ACC112 (cell line): ENCODE data around the gene ANK3.

Experiments
- H2AFZ ChIP-seq: fragments of 200-600 bp; sonication (generic); one replicate; pipeline ENCODE4 v1.6.0; 2017; ENCODE audit warnings: antibody characterized with exemption, low read length; ENCODE audit not compliant: unreplicated experiment
- H3K27ac ChIP-seq: fragments of 200-600 bp; sonication (generic); 2 replicates; pipeline ENCODE4 v1.5.1; 2014; ENCODE audit warnings: low read depth, mild to moderate bottlenecking, antibody characterized with exemption, low read length, moderate library complexity
- H3K27me3 ChIP-seq: fragments of 200-600 bp; sonication (generic); 2 replicates; pipeline ENCODE4 v1.6.1; 2014; ENCODE audit warnings: mild to moderate bottlenecking, antibody characterized with exemption, low read length, moderate library complexity, mixed read lengths; ENCODE audit not compliant: insufficient read depth
- H3K36me3 ChIP-seq: fragments of 200-600 bp; sonication (generic); 2 replicates; pipeline ENCODE4 v1.6.1; 2016; ENCODE audit warnings: mild to moderate bottlenecking, antibody characterized with exemption, low read length, moderate library complexity, mixed read lengths; ENCODE audit not compliant: insufficient read depth
- H3K4me1 ChIP-seq: fragments of 200-600 bp; sonication (generic); one replicate; pipeline ENCODE4 v1.6.1; 2016; ENCODE audit warnings: low read length, mixed read lengths; ENCODE audit not compliant: insufficient read depth, unreplicated experiment, control insufficient read depth
- H3K4me3 ChIP-seq: fragments of 200-600 bp; sonication (generic); 2 replicates; pipeline ENCODE4 v1.5.1; 2014; ENCODE audit warnings: mild to moderate bottlenecking, low read depth, low read length
- H3K79me2 ChIP-seq: fragments of 200-600 bp; sonication (generic); one replicate; pipeline ENCODE4 v1.6.0; 2016; ENCODE audit warnings: low read length; ENCODE audit not compliant: control insufficient read depth, unreplicated experiment, insufficient read depth

ANK3 gene

DNA sequence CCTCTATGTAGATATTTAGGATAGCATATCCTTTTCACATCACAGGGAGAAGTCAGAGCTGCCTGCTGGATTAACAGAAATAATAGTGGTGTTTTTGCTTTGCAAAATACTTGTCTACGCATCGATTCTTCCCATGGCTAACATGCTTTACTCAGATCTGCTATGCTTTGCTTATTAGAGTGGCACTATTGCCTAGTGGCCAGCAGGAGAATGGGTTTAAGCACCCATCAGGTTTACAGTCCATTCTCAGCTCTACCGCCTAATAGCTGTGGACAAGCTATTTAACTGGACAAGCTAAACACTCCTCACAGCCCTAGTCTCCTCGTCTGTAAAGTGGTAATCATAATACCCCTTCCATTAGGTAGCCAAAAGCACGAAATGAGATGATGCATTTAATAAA lies 265.1 kb downstream of the ANK3 start:
- Histone ChIP-seq H3K79me2 (no peaks in the 10 kb centered on the region), H3K36me3 (no peaks in the 10 kb centered on the region), H3K4me1 (peaks cover 15% of the 10 kb centered on the region), H3K4me3 (no peak overlapping the region), H2AFZ (no peak overlapping the region), H3K27ac (no peak overlapping the region), H3K27me3 (no peaks in the 10 kb centered on the region)

DNA sequence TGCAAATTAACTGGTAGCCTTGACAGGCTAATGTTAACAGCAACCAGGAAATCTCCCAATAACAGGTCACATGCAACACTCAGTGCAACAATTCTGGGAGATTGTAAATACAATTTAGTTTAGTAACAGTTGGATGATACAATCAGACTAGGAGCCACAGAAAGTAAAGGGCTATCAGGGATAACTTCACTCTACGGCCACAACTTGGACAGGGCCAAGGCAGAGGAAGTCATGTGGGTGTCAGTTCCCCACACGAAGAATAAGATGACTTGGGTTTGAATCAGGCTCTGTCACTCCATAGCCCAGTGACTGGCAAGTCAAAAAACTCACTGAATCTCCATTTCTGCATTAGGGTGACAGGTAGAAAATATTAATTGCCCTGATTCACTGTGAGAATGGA lies 266.0 kb downstream of the ANK3 start:
- Histone ChIP-seq H2AFZ (peak overlapping the region; percentile 0), H3K79me2 (no peaks in the 10 kb centered on the region), H3K27ac (peak overlapping the region; percentile 59)

DNA sequence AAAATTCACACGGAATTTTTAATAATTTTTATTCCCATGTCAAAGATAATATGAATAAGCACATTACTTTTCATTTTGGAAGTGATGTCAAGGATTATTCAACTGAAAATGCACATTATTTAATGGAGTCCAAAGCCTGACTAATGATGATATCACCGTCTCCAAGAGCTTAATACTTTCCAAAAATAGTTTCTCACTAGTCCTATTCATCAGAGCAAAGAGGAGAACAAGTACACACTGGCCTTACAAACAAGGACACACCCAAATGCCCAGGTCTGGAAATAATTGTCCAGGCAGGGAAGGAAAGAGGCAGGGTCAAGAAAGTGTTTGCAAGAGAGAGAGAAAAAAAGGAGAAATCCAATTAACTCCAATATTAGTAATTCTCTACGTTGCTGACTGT lies 266.5 kb downstream of the ANK3 start:
- peak overlapping the region; percentile 4; the same call in 1 of the 2 replicates for H3K4me3 ChIP-seq
- H3K4me1 ChIP-seq, result peaks cover 15% of the 10 kb centered on the region
- H3K27me3 ChIP-seq, result no peaks in the 10 kb centered on the region
- no peaks in the 10 kb centered on the region for H3K36me3 ChIP-seq
- H3K79me2 ChIP-seq, result no peaks in the 10 kb centered on the region
- H3K27ac ChIP-seq, result peak overlapping the region; percentile 59
- peak overlapping the region; percentile 25 for H2AFZ ChIP-seq

More for the DNA sequence above, 266.0 kb downstream of the ANK3 start:
- peaks cover 15% of the 10 kb centered on the region for H3K4me1 ChIP-seq
- H3K4me3 ChIP-seq, result peak overlapping the region; percentile 4; the same call in 1 of the 2 replicates
- no peaks in the 10 kb centered on the region for H3K27me3 ChIP-seq
- H3K36me3 ChIP-seq, result no peaks in the 10 kb centered on the region

DNA sequence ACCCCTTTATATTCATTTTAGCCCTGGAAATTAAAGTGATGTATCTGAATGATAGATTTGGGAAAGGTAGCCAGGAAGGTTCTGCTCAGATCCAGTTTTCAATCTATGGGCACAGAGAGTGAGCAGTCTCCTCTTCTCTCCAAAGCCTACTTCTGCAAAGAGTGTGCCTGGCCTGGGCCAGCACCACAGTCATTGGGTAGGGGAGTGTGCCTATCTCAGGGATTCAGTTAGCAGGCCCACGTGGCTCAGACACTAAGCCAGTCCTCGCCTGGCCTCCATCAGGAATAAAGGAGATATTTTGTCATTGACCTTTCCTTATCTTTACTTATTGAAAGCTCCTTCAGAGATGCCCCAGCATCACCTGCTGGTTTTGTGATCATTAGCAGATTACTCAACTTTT lies 267.5 kb downstream of the ANK3 start:
- Histone ChIP-seq H3K27ac (no peak overlapping the region), H3K4me3 (no peak overlapping the region), H3K27me3 (no peaks in the 10 kb centered on the region)

DNA sequence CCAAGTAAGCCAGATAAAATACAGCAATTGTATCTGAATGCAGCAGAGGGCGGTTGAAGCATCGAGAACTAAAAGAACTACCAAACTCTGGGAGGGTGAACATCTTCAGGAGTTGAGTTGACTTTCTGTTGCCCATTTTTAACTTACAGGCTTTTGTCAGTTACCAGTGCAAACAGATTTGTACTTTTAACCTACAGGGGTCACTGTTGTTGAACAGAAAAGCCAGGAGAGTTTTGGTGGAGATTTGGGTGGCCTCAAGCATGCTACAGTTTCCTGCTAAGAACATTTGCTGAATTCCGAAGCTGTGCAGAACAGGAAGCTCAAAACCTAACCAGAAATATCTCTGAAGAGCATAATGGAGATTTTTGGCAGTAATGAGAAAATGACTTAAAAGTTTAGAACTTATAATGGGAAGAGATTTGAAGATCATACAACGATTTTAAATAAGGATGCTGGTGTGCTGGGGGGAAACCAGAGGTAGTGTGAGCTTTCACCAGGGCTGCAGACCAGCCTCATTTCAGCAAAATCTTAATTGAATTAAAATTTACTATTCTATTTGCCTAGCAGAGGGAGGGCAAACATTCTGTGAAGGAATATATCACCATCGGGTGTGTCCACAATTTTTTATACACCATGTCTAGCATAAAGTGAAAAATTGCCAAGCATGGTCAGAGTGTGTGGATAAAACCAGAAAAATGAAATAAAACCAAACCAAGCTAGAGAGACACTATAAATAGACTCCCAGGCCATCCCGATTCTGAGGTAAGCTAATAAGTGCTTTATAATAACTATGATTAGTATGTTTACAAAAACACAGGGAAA lies 274.7 kb downstream of the ANK3 start:
- Histone ChIP-seq H3K27ac (no peak overlapping the region), H3K36me3 (no peaks in the 10 kb centered on the region), H3K4me3 (no peak overlapping the region), H3K4me1 (peaks cover 4% of the 10 kb centered on the region), H3K27me3 (no peaks in the 10 kb centered on the region), H2AFZ (peak overlapping the region; percentile 56), H3K79me2 (no peaks in the 10 kb centered on the region)

More for the DNA sequence above, 267.5 kb downstream of the ANK3 start:
- Histone ChIP-seq H3K36me3 (no peaks in the 10 kb centered on the region), H3K4me1 (peaks cover 15% of the 10 kb centered on the region), H2AFZ (no peak overlapping the region), H3K79me2 (no peaks in the 10 kb centered on the region)

DNA sequence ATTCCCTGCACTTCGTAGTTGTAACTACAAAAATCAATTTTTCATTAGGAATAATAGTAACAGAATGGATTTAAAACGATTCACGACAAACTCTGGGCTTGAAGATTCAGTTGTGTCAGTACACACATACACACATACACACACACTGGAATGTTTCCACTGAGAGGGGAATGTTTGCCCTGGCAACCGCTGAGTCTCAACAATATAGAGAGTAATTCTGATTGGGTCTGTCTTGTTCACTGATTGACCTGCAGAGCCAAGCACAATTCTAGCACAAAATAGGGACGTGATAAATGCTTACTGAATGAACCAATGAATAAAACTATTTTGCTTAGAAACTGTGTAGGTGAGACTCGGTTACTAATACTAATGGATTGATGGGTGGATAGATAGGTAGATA lies 278.9 kb downstream of the ANK3 start:
- Histone ChIP-seq H3K27me3 (no peaks in the 10 kb centered on the region), H2AFZ (no peak overlapping the region), H3K79me2 (no peaks in the 10 kb centered on the region), H3K4me3 (no peak overlapping the region), H3K36me3 (no peaks in the 10 kb centered on the region), H3K4me1 (peaks cover 5% of the 10 kb centered on the region), H3K27ac (no peak overlapping the region)

DNA sequence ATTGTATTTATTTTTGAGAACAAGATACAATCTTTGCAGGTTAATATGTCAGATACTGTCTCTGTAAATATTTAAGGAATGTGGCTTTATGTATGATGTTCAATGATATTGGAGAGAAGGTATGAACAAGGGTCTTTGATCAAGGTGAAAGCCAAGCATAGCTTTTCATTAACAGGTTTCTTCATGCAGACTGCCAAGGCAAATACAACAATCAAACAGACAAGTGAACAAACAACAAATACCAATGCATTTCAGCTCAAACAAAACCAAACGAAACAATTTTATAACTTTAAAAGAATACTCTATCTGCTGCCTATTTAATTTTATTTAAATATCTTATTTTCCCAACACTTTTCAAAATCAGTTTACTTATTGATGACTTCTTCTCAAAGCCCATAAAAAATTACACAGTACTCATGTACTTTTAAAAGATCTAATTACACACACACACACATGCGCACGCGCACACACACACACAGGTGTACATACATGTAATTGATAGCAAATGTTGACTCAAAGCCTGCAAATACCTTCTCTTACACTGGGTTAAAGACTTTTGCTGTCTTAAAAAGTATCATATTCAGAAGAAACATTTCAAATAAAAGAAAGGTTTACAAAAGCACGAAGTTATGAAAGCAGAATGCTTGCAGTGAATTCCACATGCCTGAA lies 282.2 kb downstream of the ANK3 start:
- no peak overlapping the region for H3K27ac ChIP-seq

DNA sequence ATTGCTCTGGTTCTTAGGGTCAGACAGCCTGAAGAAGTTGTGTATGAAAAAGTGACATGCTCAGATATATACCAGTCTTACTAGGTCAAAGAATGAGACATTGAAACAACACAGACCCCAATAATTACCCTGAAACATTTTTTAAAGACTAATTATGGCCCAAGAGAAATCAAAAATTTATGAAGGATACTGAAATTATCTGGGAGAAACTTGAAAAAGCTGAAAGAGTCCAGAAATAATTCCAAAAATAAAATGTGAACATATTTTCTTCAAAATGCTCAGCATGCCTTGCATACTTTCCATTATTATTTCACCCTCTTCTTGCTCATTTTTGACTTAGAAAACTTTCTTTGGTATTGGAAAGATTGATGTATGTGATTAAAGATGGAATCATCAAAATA lies 284.4 kb downstream of the ANK3 start:
- Histone ChIP-seq H3K4me3 (no peak overlapping the region), H3K36me3 (no peaks in the 10 kb centered on the region), H3K27ac (no peak overlapping the region), H3K27me3 (no peaks in the 10 kb centered on the region), H3K79me2 (no peaks in the 10 kb centered on the region), H2AFZ (peak overlapping the region; percentile 52), H3K4me1 (peaks cover 6% of the 10 kb centered on the region)

More for the DNA sequence above, 282.2 kb downstream of the ANK3 start:
- H3K27me3 ChIP-seq, result no peaks in the 10 kb centered on the region
- H2AFZ ChIP-seq, result no peak overlapping the region
- H3K4me3 ChIP-seq, result no peak overlapping the region
- peaks cover 6% of the 10 kb centered on the region for H3K4me1 ChIP-seq
- no peaks in the 10 kb centered on the region for H3K79me2 ChIP-seq
- no peaks in the 10 kb centered on the region for H3K36me3 ChIP-seq

DNA sequence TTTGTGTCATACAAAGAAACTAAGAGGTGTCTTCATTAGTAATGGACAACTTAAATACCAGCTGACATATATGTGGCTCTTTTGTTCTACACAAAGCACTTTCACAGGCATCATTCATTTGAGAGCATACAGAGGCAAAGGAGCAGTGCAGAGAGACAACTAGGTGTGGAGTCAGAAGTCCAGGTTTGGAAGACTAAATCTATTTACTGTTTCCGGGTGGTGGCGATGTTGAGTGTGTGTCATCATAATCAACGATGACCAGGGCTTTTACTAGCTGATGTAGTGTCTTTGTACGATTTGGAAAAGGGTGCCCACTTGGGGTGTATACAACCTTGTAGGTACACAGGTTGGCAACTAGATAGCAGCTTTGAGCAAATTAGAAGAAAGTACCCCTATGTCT lies 287.9 kb downstream of the ANK3 start:
- Histone ChIP-seq H3K4me3 (no peak overlapping the region), H2AFZ (no peak overlapping the region), H3K4me1 (peaks cover 6% of the 10 kb centered on the region), H3K36me3 (no peaks in the 10 kb centered on the region), H3K27me3 (no peaks in the 10 kb centered on the region), H3K79me2 (no peaks in the 10 kb centered on the region), H3K27ac (no peak overlapping the region)

DNA sequence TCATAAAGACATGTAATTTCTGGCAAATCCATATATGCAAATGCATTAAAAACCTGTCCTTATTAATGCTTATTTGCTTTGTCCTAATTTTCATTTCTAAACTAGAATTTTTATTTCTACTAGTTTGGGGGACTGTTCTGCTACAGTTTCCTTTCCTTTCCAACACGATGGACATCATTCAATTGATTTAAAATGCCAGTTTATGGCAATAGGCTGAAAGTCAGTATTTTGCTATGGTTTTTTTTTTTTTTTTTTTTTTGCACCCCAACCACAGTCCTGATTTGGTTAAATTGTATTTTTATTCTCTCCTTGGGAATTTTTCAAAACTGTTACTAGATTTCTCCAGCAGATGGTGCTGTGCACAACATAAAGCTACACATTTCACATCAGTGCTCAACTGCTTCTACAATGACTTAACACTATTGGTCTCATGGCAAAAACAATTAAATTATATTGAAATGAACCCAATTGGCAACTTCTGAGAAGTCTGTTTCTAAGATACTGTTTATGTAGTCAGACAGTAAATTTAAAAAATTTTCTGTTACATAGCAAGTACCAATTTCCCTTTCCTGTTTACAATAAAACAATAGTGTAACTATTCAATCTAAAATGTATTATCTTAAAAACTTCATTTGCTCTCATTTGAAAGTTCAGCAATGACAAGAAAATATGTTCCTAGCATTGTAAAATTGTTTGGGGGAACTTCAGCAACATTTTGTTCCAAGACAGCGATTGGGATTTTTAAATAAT lies 289.5 kb downstream of the ANK3 start:
- Histone ChIP-seq H3K27ac (no peak overlapping the region), H3K4me3 (no peak overlapping the region), H3K36me3 (no peaks in the 10 kb centered on the region), H3K79me2 (no peaks in the 10 kb centered on the region), H3K27me3 (no peaks in the 10 kb centered on the region), H3K4me1 (peaks cover under 1% of the 10 kb centered on the region), H2AFZ (no peak overlapping the region)
